ENCODE measurements around the gene TNK1. TPM values are rescaled to one million over a fixed set of nuclear protein-coding genes. Genes with fewer than 3 reads are reported as not detected.

TNK1 gene
- total RNA-seq, 1 donor from 2014 or later = 4.9 TPM

GRCh38 chr17:7403043-7403726 lies 22.3 kb downstream of the TNK1 start:
- H3K4me1 Mint-ChIP-seq (ENCODE audit: low read depth) = peaks cover 13% of the 10 kb centered on the region
- H3K4me3 Mint-ChIP-seq = peak overlapping the region; percentile 92
- no peak for DNase-seq (ENCODE audit: low spot score)
- H3K9me3 Mint-ChIP-seq = no peaks in the 10 kb centered on the region
- intact Hi-C loops (cut with micrococcal nuclease) = loop anchor here (5.0 kb wide), 4 partner anchors 151 to 961 kb away; partner anchors contain the start of genes CNTROB, CTDNEP1, ELP5 and PIMREG
- peak overlapping the region; percentile 81 for H3K27ac Mint-ChIP-seq
- peaks cover 2% of the 10 kb centered on the region for H3K36me3 Mint-ChIP-seq (ENCODE audit: low read depth)
- H3K27me3 Mint-ChIP-seq (ENCODE audit: insufficient read depth) = peaks cover 18% of the 10 kb centered on the region

GRCh38 chr17:7403727-7403976 lies 22.8 kb downstream of the TNK1 start:
- DNase-seq (ENCODE audit: low spot score) = no peak
- H3K4me1 Mint-ChIP-seq (ENCODE audit: low read depth) = peaks cover 13% of the 10 kb centered on the region
- H3K27ac Mint-ChIP-seq = peak overlapping the region; percentile 95
- peak overlapping the region; percentile 92 for H3K4me3 Mint-ChIP-seq
- peaks cover 2% of the 10 kb centered on the region for H3K36me3 Mint-ChIP-seq (ENCODE audit: low read depth)
- no peaks in the 10 kb centered on the region for H3K9me3 Mint-ChIP-seq
- H3K27me3 Mint-ChIP-seq (ENCODE audit: insufficient read depth) = peaks cover 18% of the 10 kb centered on the region
- intact Hi-C loops (cut with micrococcal nuclease) = loop anchor here (5.0 kb wide), 4 partner anchors 151 to 961 kb away; partner anchors contain the start of genes CNTROB, CTDNEP1, ELP5 and PIMREG

- peak within 1 kb of the TSS; percentile 92 for H3K4me3 Mint-ChIP-seq
- peaks cover 13% of the 10 kb centered on the region for H3K4me1 Mint-ChIP-seq (ENCODE audit: low read depth)
- peaks cover 21% of the 10 kb centered on the region for H3K27me3 Mint-ChIP-seq (ENCODE audit: insufficient read depth)
- H3K27ac Mint-ChIP-seq = peak within 1 kb of the TSS; percentile 95
- H3K9me3 Mint-ChIP-seq = no peaks in the 10 kb centered on the region
- DNase-seq (ENCODE audit: low spot score) = peak; percentile 94
- peaks cover 2% of the 10 kb centered on the region for H3K36me3 Mint-ChIP-seq (ENCODE audit: low read depth)
- intact Hi-C loops (cut with micrococcal nuclease) = loop anchor here (1.0 to 5.0 kb wide), 19 partner anchors 10 to 962 kb away; partner anchors contain the start of genes CNTROB, CTDNEP1, EIF5A and ELP5
These were observed 23.3 kb downstream of the TNK1 start, which contains the start of gene TMEM256 for GRCh38 chr17:7403977-7404736. Gene TMEM256 (minus strand): TSS chr17:7404097. CDS start chr17:7404084, 13 bp downstream.

- intact Hi-C loops (cut with micrococcal nuclease) = loop anchor here (1.0 to 5.0 kb wide), 19 partner anchors 11 to 963 kb away; partner anchors contain the start of genes CNTROB, CTDNEP1, EIF5A and ELP5
- peak overlapping the region; percentile 92 for H3K4me3 Mint-ChIP-seq
- H3K36me3 Mint-ChIP-seq (ENCODE audit: low read depth) = peaks cover 2% of the 10 kb centered on the region
- H3K27me3 Mint-ChIP-seq (ENCODE audit: insufficient read depth) = peaks cover 22% of the 10 kb centered on the region
- peak overlapping the region; percentile 95 for H3K27ac Mint-ChIP-seq
- no peak for DNase-seq (ENCODE audit: low spot score)
- no peaks in the 10 kb centered on the region for H3K9me3 Mint-ChIP-seq
- H3K4me1 Mint-ChIP-seq (ENCODE audit: low read depth) = peaks cover 13% of the 10 kb centered on the region
These were observed 24.0 kb downstream of the TNK1 start for GRCh38 chr17:7404737-7405349.

GRCh38 chr17:7405350-7406234 lies 24.7 kb downstream of the TNK1 start:
- Mint-ChIP-seq H3K27me3 (ENCODE audit: insufficient read depth) (peaks cover 26% of the 10 kb centered on the region), H3K9me3 (no peaks in the 10 kb centered on the region), H3K36me3 (ENCODE audit: low read depth) (peaks cover 2% of the 10 kb centered on the region), H3K4me3 (peak overlapping the region; percentile 77), H3K27ac (peak overlapping the region; percentile 70), H3K4me1 (ENCODE audit: low read depth) (peaks cover 13% of the 10 kb centered on the region)
- DNase-seq (ENCODE audit: low spot score) = no peak
- intact Hi-C loops (cut with micrococcal nuclease) = no loop called here

- Mint-ChIP-seq H3K36me3 (ENCODE audit: low read depth) (peaks cover 2% of the 10 kb centered on the region), H3K4me1 (ENCODE audit: low read depth) (peaks cover 13% of the 10 kb centered on the region), H3K4me3 (peak overlapping the region; percentile 72), H3K27ac (peak overlapping the region; percentile 4), H3K9me3 (no peaks in the 10 kb centered on the region), H3K27me3 (ENCODE audit: insufficient read depth) (peaks cover 26% of the 10 kb centered on the region)
- intact Hi-C loops (cut with micrococcal nuclease) = no loop called here
- no peak for DNase-seq (ENCODE audit: low spot score)
These were observed 25.4 kb downstream of the TNK1 start for GRCh38 chr17:7406235-7406825.

- Mint-ChIP-seq H3K27me3 (ENCODE audit: insufficient read depth) (peaks cover 26% of the 10 kb centered on the region), H3K4me1 (ENCODE audit: low read depth) (peaks cover 13% of the 10 kb centered on the region), H3K9me3 (no peaks in the 10 kb centered on the region), H3K27ac (no peak overlapping the region), H3K4me3 (peak overlapping the region; percentile 58), H3K36me3 (ENCODE audit: low read depth) (peaks cover 2% of the 10 kb centered on the region)
- DNase-seq (ENCODE audit: low spot score) = no peak
- intact Hi-C loops (cut with micrococcal nuclease) = no loop called here
These were observed 26.2 kb downstream of the TNK1 start for GRCh38 chr17:7407082-7407481.

GRCh38 chr17:7407485-7408251 lies 26.8 kb downstream of the TNK1 start, which contains the start of gene NLGN2:
Gene NLGN2 (plus strand): TSS chr17:7407845. CDS start chr17:7408256, 411 bp downstream.
- H3K27me3 Mint-ChIP-seq (ENCODE audit: insufficient read depth) = peaks cover 26% of the 10 kb centered on the region
- DNase-seq (ENCODE audit: low spot score) = no peak
- intact Hi-C loops (cut with micrococcal nuclease) = no loop called here
- H3K9me3 Mint-ChIP-seq = no peaks in the 10 kb centered on the region
- no peak within 1 kb of the TSS for H3K27ac Mint-ChIP-seq
- peak within 1 kb of the TSS; percentile 58 for H3K4me3 Mint-ChIP-seq
- peaks cover 13% of the 10 kb centered on the region for H3K4me1 Mint-ChIP-seq (ENCODE audit: low read depth)
- H3K36me3 Mint-ChIP-seq (ENCODE audit: low read depth) = peaks cover 2% of the 10 kb centered on the region

- H3K4me3 Mint-ChIP-seq = no peak overlapping the region
- H3K27ac Mint-ChIP-seq = no peak overlapping the region
- H3K27me3 Mint-ChIP-seq (ENCODE audit: insufficient read depth) = peaks cover 28% of the 10 kb centered on the region
- DNase-seq (ENCODE audit: low spot score) = no peak
- intact Hi-C loops (cut with micrococcal nuclease) = no loop called here
- H3K36me3 Mint-ChIP-seq (ENCODE audit: low read depth) = peaks cover 2% of the 10 kb centered on the region
- H3K9me3 Mint-ChIP-seq = no peaks in the 10 kb centered on the region
- H3K4me1 Mint-ChIP-seq (ENCODE audit: low read depth) = peaks cover 7% of the 10 kb centered on the region
These were observed 27.4 kb downstream of the TNK1 start for GRCh38 chr17:7408252-7408727.

- H3K27ac Mint-ChIP-seq = no peak overlapping the region
- peaks cover 28% of the 10 kb centered on the region for H3K27me3 Mint-ChIP-seq (ENCODE audit: insufficient read depth)
- no peak for DNase-seq (ENCODE audit: low spot score)
- H3K4me1 Mint-ChIP-seq (ENCODE audit: low read depth) = peaks cover 6% of the 10 kb centered on the region
- no peak overlapping the region for H3K4me3 Mint-ChIP-seq
- H3K9me3 Mint-ChIP-seq = no peaks in the 10 kb centered on the region
- peaks cover 2% of the 10 kb centered on the region for H3K36me3 Mint-ChIP-seq (ENCODE audit: low read depth)
- intact Hi-C loops (cut with micrococcal nuclease) = no loop called here
These were observed 28.0 kb downstream of the TNK1 start for GRCh38 chr17:7408863-7409262.

GRCh38 chr17:7409716-7410115 lies 28.8 kb downstream of the TNK1 start:
- no peaks in the 10 kb centered on the region for H3K9me3 Mint-ChIP-seq
- H3K36me3 Mint-ChIP-seq (ENCODE audit: low read depth) = peaks cover 2% of the 10 kb centered on the region
- no peak overlapping the region for H3K27ac Mint-ChIP-seq
- H3K27me3 Mint-ChIP-seq (ENCODE audit: insufficient read depth) = peaks cover 24% of the 10 kb centered on the region
- DNase-seq (ENCODE audit: low spot score) = no peak
- intact Hi-C loops (cut with micrococcal nuclease) = no loop called here
- peaks cover 6% of the 10 kb centered on the region for H3K4me1 Mint-ChIP-seq (ENCODE audit: low read depth)
- H3K4me3 Mint-ChIP-seq = no peak overlapping the region
